GM18505 (cell line): ENCODE measurements around the gene CASQ2.

Source experiments
- ATAC-seq: cut with Tn5 transposase; IDR thresholded peaks from one replicate; pipeline ENCODE4 v1.9.1; 2021; ENCODE audit not compliant: unreplicated experiment
- POLR2A ChIP-seq: IDR thresholded peaks from 4 replicates; pipeline ENCODE4 v1.6.1; 2011; ENCODE audit warnings: borderline replicate concordance; ENCODE audit not compliant: insufficient read depth, insufficient read length; ENCODE audit errors: extremely low read depth

Gene CASQ2

DNA sequence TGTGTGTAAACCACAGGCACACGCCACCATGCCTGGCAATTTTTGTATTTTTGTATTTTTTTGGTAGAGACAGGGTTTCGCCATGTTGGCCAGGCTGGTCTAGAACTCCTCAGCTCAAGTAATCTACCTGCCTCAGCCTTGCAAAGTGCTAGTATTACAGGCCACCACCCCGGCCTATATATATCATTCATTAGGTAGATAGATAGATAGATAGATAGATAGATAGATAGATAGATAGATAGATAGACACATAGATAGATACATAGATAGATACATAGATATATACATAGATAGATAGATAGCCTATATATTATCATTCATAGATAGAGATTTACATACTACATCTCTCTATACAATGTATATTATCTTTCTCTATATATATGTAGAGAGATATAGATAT, 80.8 kb downstream of the CASQ2 start:
- no peak for ATAC-seq
- no peak for TF ChIP-seq POLR2A

DNA sequence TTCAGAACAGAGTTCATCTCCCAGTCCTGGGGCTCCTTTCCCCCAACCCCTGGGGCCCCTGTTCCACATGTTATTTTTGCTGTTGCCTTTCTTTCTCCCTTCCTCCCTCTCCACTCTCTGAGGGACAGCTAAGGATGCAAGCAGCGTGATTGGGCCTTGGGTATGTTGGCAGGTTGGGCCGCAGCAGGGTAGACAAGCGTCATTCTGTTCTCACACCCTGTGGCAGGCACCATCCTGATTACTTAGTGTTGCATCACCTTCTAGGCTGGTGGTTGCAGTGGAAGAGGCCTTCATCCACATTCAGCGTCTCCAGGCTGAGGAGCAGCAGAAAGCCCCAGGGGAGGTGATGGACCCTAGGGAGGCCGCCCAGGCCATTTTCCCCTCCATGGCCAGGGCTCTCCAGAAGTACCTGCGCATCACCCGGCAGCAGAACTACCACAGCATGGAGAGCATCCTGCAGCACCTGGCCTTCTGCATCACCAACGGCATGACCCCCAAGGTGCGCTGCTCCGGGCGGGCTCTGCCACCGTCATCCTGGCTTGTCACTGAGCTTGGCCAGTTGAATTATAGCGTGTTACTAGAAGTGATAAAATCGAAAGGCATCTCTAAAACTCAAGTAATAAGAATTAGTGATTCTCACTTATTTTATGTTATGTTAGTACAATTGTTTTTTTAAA, 83.3 kb downstream of the CASQ2 start:
- no peak for ATAC-seq
- TF ChIP-seq POLR2A = no peak

DNA sequence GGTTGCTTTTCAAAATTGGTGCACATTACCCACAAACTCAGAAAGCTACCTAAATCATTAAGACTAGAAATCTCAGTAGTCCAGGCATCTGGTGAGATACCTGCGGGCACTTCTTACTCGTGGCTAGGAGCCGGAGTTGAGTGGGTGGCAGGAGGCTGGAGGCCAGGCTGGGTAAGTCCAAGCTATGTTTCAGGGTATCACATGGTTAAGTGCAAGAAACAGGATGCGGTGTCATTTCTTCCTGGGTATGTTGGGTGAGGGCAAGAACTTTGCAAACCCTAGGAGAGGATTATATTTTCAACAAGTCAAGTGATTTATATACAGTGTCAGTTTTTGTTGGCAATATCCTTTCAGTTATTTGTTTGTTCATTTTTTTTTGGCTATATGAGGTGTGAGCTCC, 85.7 kb downstream of the CASQ2 start:
- no peak for TF ChIP-seq POLR2A
- ATAC-seq = no peak

DNA sequence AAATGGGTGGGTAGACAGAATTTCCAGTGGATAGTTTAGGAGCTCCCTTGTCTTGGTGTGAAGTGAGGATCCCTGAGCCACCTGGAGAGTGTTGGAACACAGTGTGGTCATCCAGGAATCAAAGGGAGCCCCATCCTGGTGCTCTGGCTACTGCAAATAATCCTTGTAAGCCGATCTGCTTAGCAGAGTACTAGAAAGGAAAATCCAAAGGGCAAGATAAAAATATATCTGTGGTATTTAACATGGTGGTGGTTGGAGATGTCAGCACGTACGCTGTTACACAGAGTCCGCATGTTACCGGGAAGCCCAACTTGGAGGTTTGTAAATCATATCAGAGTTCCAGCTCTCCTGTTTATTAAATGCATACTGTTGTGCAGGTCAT, 87.8 kb downstream of the CASQ2 start:
- no peak for TF ChIP-seq POLR2A
- no peak for ATAC-seq

DNA sequence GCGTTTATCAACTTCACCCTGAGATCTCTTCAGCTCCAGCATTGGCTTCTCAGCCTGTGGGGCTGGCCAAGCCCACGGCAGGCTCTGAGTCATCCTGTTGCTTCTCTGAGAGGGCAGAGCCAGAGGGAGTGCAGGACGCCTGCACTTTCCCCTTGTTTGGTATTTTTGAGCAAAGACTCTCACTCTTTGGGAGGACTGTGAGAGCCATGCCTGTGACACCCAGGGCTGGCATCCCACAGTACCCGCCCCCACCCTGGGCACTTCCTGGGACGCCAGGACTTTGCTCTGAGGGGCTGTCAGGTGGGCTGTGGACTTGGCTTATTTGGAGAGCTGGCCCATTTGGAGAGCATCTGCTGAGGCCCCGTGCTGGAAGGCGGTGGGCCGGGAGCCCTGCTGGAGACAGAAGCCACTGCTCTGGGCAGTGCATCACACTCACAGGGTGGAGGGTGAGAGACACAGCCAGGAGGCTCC, 89.3 kb downstream of the CASQ2 start:
- ATAC-seq = no peak
- no peak for TF ChIP-seq POLR2A

DNA sequence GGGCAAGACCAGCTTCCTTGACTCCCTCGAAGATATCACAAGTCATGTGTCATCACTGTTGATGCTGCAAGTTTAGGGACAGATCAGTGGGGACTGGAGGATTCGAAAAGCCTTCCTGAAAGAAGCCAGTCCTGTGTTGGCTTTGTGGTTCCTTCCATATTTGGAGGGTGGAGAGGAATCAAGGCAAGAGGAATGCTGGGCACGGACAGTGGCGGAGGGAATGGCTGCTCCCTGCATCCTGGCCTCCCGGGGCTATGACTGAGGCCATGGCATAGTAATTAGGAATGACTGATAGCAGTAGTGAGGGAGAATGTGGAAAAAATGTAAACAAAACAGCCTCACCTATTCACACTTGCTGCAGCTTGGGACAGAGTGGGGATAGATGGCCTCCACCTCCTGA, 90.4 kb downstream of the CASQ2 start:
- TF ChIP-seq POLR2A = no peak
- no peak for ATAC-seq

DNA sequence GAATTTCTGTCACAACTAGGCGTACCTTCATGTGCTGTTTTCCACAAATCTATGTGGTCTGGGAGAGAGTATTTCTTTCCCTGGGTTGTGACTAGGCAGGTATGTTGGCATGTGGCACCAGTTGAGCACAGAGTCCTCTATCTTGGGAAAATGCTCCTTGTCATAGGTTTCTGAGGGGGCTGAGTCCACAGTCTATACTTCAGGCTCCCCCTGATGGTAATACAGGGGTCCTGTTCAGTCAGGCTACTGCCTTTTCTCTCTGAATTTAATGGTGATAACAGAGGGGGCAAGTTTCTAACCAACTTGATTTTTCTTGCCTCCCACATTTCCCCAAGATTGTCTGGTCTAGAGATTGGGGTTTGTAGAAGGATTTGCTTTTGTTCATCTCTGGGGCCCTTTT, 90.9 kb downstream of the CASQ2 start:
- TF ChIP-seq POLR2A = no peak
- ATAC-seq = no peak

DNA sequence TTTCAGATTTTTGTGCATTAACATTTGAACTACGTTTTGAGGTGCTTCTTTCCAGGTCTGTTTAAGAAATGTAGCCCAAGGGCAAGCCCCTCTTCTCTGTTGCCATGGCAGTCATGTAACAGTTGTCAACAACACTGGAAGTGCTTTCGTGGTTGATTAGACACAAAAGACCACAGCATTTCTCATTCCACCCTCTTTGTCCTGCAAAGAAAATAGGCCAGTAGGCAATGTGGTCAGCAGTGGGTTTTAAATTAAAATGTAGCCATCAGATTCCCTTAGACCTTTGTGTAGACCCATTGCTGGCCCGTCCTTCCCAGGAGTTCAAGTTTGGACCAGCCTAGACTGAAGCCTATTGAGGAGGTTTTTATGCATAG, 91.3 kb downstream of the CASQ2 start:
- ATAC-seq = no peak
- TF ChIP-seq POLR2A = no peak

DNA sequence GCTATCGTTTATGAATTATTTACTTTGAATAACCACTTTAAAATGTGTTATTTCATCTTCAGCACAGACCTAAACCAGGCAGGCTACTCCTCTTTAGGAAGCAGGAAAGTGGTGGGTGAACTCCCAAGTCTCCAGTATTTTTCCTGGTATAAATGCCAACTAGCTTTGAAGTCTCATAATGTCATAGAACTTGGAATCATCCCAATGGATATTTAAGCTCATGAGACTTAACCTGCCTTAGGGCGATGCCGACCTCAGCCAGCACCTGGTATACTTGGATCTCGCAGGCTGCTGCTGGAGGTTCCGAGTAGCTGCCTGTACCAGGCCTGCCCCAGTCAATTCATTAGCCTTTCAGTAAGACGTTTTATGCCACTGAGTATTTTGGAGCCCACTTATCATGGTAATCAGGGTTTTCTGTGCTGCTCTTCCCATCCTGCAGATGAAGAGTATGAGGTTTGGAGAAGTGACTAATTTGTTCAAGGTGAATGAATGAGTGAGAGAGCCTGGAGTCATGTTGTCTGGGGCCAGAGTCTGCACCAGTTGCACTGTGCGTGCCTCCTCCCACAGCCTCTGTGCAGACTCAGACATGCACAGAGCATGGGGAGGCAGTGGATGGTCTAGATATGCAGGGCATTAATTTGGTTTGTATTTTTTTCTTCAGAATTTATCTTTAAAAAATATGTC, 91.9 kb downstream of the CASQ2 start:
- no peak for ATAC-seq
- no peak for TF ChIP-seq POLR2A

DNA sequence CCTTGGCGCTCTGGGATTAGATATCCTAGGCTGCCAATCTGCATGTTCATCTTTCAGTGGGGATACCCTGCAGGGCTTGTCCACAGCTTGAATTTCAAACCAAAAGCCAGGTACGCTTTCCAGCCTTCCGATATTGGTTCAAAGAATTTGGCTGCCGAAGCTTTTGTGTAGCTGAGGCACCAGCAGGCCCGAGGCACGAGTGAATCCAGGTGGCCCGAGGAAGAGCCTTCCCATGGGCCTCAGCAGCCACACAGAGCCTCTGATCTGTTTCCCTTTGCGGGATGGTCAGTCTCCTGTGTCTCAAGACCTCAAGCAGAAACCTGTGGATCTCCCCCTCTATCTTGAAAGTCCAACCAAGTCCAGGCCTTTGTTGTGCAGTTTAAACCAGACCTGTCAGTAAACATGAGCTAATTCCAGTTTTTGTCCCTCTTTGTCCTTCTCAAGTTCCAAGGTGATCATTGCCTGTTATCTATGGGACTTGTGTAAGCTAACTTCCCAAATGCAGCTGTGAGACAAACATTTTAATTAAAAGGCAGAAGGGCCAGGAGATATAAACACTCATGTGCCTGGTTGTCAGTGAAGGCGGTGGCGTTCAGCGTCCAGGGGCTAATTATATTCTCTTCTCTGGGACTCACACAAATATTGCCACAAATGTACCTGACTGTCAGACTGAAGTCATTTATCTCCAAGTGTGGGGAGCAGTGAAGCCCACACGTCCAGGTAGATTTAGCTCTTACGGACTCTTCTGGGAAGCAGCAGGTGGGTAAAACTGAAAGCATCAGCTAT, 96.1 kb downstream of the CASQ2 start:
- ATAC-seq = no peak
- no peak for TF ChIP-seq POLR2A

DNA sequence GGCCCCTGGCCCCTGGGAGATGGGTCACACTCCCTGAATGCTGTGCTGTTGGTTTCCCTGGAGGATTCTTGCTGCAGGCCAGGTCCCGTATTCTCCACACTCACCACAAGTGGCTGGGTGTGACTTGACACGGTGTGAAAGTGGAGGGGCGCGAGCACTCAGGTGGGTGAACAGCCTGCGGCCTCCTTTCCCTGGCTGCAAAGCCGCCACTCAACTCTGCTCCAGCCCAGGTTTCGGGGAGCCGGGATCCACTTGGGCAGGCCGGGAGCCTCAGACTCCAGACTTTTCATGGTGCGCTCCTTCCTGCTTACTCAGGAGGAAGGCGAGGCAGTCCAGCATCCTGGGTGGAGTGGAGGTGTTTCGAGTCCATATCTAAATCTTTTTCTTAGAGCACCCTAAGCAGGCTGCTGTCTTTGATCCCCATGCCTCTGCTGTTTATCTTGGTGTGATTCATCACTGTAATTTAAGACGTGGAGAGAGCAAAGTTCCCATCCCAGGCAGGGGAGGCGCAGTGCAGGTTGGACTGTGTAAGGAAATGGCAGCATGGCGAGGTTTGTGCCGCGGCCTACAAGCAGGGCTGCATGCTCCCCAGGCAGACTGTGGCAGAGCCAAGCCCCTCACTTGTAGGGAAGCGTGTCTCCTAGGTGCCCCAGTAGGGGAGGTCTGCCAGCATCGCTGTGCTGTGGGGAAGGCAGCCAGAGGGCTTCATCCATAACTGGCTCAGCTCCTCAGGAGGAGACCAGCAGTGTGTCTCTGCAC, 97.2 kb downstream of the CASQ2 start:
- ATAC-seq = no peak
- no peak for TF ChIP-seq POLR2A

DNA sequence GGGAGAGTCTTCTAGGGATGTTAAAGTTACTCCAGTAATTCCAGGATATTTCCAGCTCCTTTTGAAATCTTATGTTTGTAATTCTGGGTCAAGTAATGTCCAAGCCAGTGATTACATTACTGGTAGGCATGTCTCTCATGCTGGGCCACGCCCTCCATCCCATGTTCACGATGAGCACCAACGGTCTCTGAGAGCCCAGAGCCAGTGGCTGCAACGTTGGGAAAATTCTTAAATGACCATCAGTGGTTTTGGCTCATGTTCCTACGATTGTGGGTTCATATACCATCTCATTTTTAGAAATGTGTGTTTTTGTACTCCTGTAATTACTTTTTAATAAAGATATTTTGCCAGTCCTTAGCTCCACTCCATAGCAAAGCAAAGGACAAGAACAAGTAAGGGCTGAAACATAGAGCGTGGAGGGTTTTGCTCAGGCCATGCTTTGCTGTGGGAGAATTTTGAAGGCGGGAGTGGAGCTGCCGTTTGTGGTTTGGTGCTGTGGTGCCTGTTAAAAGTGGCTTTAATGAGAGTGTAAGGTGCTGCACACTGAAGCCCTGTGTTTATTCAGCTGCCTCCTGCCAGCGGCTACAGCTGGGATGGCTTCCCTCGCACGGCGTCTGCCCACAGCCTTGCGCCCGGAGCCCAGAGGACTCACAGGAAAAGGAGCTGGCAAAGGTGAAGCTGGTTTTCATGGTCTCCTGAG, 97.9 kb downstream of the CASQ2 start:
- TF ChIP-seq POLR2A = no peak

DNA sequence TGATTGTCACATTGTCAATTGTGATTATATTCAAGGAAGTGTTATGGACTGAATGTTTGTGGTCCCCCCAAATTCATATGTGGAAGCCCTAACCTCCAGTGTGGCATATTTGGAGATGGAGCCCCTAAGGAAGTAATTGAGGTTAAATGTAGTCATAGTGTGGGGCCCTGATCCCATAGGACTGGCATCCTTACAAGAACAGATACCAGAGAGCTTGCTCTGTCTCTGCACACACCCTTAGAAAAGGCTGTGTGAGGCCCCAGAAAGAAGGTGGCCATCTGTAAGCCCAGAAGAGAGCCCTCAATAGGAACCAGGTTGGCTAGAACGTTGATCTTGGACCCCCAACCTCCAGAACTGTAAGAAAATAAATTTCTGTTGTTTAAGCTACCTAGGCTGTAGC, 98.6 kb downstream of the CASQ2 start:
- no peak for ATAC-seq
- TF ChIP-seq POLR2A = no peak

More for the DNA sequence above, 97.9 kb downstream of the CASQ2 start:
- no peak for ATAC-seq
